ENCODE results near the gene OSBPL6.

OSBPL6 gene

DNA sequence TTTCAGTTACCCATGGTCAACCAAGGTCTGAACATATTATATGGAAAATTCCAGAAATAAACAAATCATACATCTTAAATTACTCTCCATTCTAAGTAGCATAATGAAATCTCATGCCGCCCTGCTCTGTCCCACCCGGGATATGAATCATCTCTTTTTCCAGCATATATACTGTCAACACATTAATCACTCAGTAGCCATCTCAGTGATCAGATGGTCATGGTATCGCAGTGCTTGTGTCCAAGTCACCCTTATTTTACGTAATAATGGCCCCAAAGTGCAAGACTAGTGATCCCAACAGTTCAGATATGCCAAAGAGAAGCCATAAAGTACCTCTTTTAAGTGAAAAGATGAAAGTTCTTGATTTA is 43.8 kb downstream of the OSBPL6 start:
- TF ChIP-seq POLR2A (IDR thresholded peaks at IDR 0.05; ENCODE audit: low read length), result no peak
- no peak for TF ChIP-seq GATA1 (IDR thresholded peaks at IDR 0.05; ENCODE audit: low read depth, low read length)
- DNase-seq, result no peak

DNA sequence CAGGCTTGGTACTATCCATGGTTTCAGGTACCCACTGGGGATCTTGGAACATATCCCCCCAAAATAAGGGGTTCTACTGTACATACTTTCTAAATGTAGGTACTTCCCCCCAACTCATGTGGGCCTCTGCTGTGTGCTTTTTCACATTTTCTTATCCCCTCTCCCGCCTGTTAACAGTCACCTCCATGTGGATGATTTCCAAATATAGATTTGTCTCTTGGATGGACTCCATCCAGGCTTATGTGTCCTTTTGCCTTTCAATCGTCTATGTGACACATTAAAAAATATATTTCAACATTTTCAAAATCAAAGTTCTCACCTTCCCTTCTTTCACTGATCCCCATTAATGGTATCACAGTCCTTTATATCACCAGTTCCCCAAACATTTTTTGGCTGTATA is 44.4 kb downstream of the OSBPL6 start:
- TF ChIP-seq POLR2A (IDR thresholded peaks at IDR 0.05; ENCODE audit: low read length) (no peak), GATA1 (IDR thresholded peaks at IDR 0.05; ENCODE audit: low read depth, low read length) (no peak)
- DNase-seq, result no peak

DNA sequence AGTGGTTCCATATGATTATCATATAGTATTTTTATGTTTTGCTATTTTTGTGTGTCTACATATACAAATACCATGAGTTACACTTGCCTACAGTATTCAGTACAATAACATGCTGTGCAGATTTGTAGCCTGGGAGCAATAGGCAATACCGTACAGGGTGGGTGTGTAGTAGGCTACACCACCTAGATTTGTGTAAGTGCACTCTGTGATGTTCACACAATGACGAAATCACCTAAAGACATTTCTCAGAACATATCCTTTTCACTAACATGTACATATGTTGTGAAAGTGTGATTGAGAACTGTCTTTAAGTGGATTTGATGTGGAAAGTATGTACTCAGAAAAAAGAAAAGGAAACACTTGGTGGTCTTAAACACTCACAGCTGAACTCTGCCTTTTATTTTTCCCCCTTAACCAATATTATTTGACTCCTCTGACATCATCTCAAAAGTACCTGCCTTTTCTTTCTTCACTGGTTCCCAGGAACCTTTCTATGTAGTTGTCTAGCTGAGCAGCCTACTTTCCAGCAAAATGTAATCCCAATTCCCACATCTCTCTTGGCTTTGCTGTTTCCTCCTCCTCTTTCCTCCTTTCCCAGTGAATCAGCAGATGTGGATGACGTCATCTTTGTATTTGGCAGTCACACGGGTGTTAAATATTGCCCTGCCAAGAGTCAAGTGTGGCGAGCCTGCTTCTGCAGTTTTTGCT is 47.7 kb downstream of the OSBPL6 start:
- peak in 1 of 2 experiments; percentile 42 for DNase-seq
- TF ChIP-seq POLR2A (IDR thresholded peaks at IDR 0.05; ENCODE audit: low read length) (no peak), GATA1 (IDR thresholded peaks at IDR 0.05; ENCODE audit: low read depth, low read length) (no peak)

DNA sequence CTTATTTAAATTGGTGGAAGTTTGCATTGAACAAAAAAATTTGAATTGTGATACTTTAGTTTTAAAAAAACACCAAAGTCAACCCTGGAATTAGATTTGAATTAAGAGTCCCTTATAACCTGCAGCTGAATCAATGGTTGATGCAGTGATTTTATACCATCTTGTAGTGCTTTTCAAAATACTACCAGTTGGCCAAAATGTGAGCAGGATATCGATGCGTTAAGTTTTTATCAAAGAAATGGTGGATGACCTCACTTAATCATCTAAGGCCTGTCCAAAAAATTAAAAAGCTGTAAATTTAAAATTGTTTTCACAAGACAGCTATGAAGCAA is 48.2 kb downstream of the OSBPL6 start:
- DNase-seq, result no peak
- no peak for TF ChIP-seq GATA1 (IDR thresholded peaks at IDR 0.05; ENCODE audit: low read depth, low read length)
- no peak for TF ChIP-seq POLR2A (IDR thresholded peaks at IDR 0.05; ENCODE audit: low read length)

DNA sequence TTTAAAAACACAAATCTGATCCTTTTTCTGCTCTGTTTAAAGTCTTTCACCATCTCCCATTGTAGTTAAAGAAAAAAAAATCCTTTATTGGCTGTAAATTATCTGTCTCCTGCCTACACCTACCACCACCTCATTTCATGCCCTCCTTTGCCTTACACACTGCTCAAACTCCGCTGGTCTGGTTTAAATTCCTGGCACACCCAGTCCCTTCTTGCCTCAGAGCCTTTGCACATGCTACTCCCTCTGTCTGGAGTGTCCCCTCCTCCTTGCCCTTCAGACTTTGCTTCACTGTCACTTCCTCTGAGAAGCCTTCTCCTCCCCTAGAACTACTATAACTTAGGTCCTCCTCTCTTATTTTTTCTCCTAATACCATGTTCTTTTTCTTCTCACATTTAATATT is 49.6 kb downstream of the OSBPL6 start:
- no peak for DNase-seq
- no peak for TF ChIP-seq GATA1 (IDR thresholded peaks at IDR 0.05; ENCODE audit: low read depth, low read length)
- no peak for TF ChIP-seq POLR2A (IDR thresholded peaks at IDR 0.05; ENCODE audit: low read length)

DNA sequence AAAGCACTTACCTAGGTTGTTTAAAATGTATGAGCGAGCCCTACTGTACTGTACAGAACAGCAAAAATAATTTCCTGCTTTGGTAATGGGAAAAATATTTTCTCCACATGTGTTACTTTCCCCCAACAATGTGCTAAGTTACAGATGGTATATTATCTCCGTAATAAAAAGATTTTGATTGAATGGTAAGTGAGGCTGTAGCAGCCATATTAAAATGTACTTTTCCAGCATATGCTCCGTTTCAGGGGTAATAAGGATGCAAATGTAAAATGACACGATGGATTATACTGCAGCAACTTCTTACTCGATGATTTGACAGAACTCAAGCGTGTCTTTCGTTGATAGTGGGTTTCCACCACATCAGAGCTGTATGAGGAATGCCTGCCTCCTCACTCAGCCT is 50.5 kb downstream of the OSBPL6 start:
- no peak for DNase-seq
- TF ChIP-seq POLR2A (IDR thresholded peaks at IDR 0.05; ENCODE audit: low read length) (no peak), GATA1 (IDR thresholded peaks at IDR 0.05; ENCODE audit: low read depth, low read length) (no peak)

DNA sequence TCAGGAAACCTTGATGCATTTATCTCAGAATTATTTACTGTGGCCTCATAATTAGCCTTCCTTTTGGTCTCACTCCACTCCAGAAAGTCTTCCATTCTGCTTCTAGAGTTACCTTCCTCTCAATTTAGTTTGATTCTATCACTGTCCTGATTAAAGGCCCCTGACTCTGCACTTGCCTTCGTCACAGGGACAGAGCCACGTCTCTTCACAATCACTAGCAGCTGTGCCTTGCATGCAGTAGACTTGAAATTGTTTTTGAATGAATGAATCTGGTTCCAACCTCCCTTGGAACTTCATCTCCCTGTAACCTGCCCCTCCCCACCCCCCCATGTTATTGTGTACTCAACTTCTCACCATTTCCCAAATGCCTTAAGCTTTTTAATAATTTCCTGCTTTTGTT is 52.4 kb downstream of the OSBPL6 start:
- TF ChIP-seq GATA1 (IDR thresholded peaks at IDR 0.05; ENCODE audit: low read depth, low read length), result no peak
- TF ChIP-seq POLR2A (IDR thresholded peaks at IDR 0.05; ENCODE audit: low read length), result no peak
- no peak for DNase-seq

DNA sequence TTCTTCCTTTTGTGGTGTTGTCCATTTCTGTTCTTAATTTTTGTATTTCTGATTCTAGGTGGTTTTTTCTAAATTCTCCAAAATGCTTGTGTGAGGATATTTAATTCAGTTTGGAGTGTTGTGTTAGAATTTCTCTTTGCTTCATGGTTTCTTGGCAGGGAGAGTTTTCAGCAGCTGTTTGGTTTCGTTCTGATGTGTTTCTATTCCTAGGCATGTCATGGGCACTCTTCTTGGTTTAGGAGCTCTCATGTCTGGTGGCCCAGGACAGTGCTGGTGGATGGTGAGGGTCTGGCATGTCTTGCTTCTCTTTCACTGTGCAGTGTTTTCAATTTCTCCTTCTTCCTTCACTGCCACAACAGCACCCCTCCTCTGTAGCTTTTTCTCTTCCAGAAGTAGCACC is 52.9 kb downstream of the OSBPL6 start:
- DNase-seq, result no peak
- TF ChIP-seq GATA1 (IDR thresholded peaks at IDR 0.05; ENCODE audit: low read depth, low read length) (no peak), POLR2A (IDR thresholded peaks at IDR 0.05; ENCODE audit: low read length) (no peak)

DNA sequence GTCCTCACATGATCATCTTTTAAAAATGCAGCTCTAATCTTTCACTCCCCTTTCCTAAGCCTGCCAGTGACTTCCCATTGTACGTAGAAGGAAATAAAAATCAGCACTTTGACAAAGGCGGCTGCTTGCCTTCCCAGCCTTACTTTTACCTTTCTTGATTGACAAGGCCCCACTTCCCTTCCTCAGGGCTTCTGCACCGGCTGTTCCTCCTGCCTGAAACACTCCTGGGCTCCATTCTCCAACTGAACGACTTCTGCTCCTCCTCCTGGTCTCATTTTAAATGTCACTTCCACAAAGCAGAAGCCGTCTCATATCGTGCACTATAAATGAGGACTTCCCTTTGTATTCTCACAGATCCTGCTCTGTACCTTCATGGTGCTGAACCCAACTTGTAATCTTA is 56.1 kb downstream of the OSBPL6 start:
- DNase-seq, result no peak
- TF ChIP-seq POLR2A (IDR thresholded peaks at IDR 0.05; ENCODE audit: low read length) (no peak), GATA1 (IDR thresholded peaks at IDR 0.05; ENCODE audit: low read depth, low read length) (no peak)

DNA sequence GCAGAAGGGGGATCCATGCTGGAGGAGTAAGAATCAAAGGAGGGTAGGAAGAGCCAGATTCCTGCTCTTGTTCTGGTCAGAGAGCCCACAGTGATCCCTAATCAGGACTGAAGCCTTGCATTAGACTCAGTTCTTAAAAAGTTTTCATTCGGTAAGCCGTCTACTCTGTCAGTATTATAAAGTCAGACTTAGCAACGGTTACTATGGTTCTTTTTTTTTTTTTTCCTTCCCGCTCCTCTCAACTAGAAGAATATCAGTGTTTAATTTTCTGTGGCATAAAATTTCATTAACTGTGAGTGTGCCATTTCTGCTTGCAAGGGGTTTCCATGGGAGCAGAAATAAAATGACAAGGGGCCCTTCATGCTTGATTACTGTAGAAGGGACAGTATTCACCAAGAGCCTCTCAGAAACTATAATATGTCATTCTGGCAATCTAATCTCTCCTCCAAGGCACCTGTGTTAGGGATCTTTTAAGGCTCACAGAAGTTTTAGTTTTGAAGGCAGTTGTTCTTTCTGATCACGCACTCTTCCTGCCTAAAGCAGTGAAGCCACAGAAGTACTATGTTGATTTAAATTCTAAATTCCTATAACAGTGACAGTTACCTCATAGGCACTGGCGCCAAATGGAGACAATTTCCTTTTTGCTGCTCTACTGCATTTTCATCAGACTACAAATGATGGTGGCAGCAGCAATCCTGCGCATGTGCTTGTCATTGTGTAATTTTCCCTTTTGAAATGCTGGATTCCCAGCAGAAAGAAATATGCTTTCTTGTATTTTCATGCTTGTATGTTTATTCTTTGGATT is 57.0 kb downstream of the OSBPL6 start:
- no peak for DNase-seq
- no peak for TF ChIP-seq POLR2A (IDR thresholded peaks at IDR 0.05; ENCODE audit: low read length)
- no peak for TF ChIP-seq GATA1 (IDR thresholded peaks at IDR 0.05; ENCODE audit: low read depth, low read length)

DNA sequence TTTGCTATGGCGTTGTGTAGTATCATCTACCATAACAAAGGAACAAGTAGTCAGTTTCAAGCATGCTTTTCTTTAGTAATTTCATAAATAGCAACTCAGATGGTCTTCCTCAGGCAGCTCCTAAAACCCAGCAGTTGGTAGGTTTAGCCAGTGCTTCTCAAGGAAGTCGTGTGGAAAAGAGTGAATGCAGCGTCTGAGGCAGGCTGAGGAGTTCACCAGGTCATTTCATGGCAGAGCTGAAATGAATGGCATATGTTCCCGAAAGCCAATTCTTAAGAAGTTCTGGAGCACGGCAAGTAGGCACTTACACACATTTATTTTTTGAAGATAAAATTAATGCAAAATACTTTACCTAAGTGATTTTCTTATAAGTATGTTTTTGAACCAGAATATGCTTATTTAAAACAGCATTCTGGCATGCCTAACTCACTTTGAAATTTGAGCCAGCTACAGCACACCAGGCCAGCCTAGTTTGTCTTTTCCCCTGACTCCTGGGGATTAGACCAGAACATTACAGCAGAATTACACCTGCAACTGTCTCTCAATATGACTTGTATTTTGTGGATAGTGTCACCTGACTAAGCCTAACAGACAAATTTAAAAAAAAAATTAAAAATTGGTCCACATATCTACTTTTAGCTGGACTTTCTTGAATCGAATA is 62.2 kb downstream of the OSBPL6 start:
- TF ChIP-seq POLR2A (IDR thresholded peaks at IDR 0.05; ENCODE audit: low read length) (no peak), GATA1 (IDR thresholded peaks at IDR 0.05; ENCODE audit: low read depth, low read length) (no peak)
- no peak for DNase-seq

DNA sequence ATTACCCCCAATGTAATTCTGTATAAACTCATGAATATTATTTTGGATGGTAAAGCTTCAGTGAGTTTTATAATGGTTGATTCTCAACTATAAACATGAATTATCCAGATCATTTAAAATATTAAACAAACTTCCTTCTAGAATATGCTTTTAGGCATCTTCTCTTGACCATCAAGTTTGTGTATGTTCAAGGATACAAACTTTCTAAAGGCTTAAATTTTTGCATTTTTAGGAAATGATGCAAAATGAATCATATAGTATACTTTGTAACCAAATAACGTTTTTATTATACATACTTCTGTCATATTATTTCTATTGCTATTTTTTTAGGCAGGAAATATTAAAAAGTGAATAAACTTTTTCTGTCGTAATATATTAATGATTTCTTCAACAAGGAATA is 62.8 kb downstream of the OSBPL6 start:
- TF ChIP-seq GATA1 (IDR thresholded peaks at IDR 0.05; ENCODE audit: low read depth, low read length) (no peak), POLR2A (IDR thresholded peaks at IDR 0.05; ENCODE audit: low read length) (no peak)
- DNase-seq, result no peak

DNA sequence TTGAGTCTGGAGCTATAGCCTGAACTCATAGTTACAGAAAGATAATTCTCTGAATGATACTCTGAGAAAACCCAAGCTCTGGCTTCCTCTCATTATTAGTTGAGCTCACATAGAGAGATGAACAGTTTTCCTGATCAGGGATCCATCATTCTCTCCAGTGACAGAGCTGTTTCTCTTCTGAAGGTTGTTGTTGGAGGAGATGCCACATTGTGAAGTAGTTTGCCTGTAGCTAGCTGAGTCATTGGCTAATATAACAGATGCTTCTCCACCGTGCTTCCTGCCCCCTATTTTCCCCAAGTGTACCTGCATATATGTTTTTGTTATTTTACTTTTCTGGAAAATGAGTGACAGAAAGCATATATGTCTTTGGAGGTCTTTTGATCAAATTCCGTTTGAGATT is 64.6 kb downstream of the OSBPL6 start:
- DNase-seq, result no peak
- TF ChIP-seq POLR2A (IDR thresholded peaks at IDR 0.05; ENCODE audit: low read length) (no peak), GATA1 (IDR thresholded peaks at IDR 0.05; ENCODE audit: low read depth, low read length) (no peak)

DNA sequence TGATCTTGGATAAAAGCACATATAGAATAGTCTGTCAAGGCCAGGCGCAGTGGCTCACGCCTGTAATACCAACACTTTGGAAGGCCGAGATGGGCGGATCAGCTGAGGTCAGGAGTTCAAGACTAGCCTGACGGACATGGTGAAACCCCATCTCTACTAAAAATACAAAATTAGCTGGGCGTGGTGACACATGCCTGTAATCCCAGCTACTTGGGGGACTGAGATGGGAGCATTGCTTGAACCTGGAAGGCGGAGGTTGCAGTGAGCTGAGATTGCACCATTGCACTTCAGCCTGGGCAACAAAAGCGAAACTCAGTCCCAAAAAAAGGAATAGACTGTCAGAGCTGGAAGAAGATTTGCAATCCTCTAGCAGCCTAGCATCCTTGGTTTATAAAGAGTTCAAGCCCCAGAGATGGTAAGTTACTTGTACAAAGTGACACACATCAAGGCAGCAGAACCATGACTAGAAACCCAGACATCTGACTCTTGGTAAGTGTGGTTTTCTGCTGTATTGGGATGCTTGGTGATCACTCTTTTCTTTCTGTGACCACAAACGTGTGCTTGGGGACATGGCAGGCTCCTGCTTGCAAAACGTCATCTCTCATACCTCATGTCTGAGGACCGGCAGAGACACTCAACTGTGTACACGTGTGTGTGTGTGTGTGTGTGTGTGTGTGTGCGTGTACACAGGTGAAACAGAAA is 69.0 kb downstream of the OSBPL6 start:
- TF ChIP-seq POLR2A (IDR thresholded peaks at IDR 0.05; ENCODE audit: low read length) (no peak), GATA1 (IDR thresholded peaks at IDR 0.05; ENCODE audit: low read depth, low read length) (no peak)
- DNase-seq, result no peak
